GM19099 (cell line): ENCODE data around the gene PCNX2.

Source experiments
- POLR2A ChIP-seq: IDR thresholded peaks from 3 replicates; pipeline ENCODE4 v1.6.1; 2011; ENCODE audit warnings: low read depth; ENCODE audit not compliant: insufficient read length; ENCODE audit errors: extremely low read depth

Gene PCNX2

GRCh38 chr1:232962761-232963745, 332.5 kb downstream of the PCNX2 start:
- no peak for TF ChIP-seq POLR2A

GRCh38 chr1:232958067-232958466, 337.5 kb downstream of the PCNX2 start:
- no peak for TF ChIP-seq POLR2A

GRCh38 chr1:232956081-232956480, 339.4 kb downstream of the PCNX2 start:
- no peak for TF ChIP-seq POLR2A

- TF ChIP-seq POLR2A: no peak
Measured at GRCh38 chr1:232954594-232955365, 340.7 kb downstream of the PCNX2 start.

- TF ChIP-seq POLR2A: no peak
Measured at GRCh38 chr1:232952514-232953499, 342.7 kb downstream of the PCNX2 start.

- no peak for TF ChIP-seq POLR2A
Measured at GRCh38 chr1:232951605-232952004, 343.9 kb downstream of the PCNX2 start.

GRCh38 chr1:232951180-232951579, 344.3 kb downstream of the PCNX2 start:
- no peak for TF ChIP-seq POLR2A

GRCh38 chr1:232950197-232951176, 345.0 kb downstream of the PCNX2 start, which contains the start of gene NTPCR:
Gene NTPCR, plus strand, starts transcription at chr1:232950611. Its CDS starts 100 bp downstream, at chr1:232950711.
- TF ChIP-seq POLR2A: peak; percentile 82

GRCh38 chr1:232949636-232950196, 345.8 kb downstream of the PCNX2 start:
- no peak for TF ChIP-seq POLR2A

- no peak for TF ChIP-seq POLR2A
Measured at GRCh38 chr1:232944347-232944746, 351.2 kb downstream of the PCNX2 start.

- no peak for TF ChIP-seq POLR2A
Measured at GRCh38 chr1:232943679-232944252, 351.8 kb downstream of the PCNX2 start.

GRCh38 chr1:232942413-232943294, 352.9 kb downstream of the PCNX2 start:
- TF ChIP-seq POLR2A: no peak
